ENCODE measurements around the gene ISOC2.
A peak's percentile ranks its signal among the peaks of the same experiment; 100 is the strongest.

DNA sequence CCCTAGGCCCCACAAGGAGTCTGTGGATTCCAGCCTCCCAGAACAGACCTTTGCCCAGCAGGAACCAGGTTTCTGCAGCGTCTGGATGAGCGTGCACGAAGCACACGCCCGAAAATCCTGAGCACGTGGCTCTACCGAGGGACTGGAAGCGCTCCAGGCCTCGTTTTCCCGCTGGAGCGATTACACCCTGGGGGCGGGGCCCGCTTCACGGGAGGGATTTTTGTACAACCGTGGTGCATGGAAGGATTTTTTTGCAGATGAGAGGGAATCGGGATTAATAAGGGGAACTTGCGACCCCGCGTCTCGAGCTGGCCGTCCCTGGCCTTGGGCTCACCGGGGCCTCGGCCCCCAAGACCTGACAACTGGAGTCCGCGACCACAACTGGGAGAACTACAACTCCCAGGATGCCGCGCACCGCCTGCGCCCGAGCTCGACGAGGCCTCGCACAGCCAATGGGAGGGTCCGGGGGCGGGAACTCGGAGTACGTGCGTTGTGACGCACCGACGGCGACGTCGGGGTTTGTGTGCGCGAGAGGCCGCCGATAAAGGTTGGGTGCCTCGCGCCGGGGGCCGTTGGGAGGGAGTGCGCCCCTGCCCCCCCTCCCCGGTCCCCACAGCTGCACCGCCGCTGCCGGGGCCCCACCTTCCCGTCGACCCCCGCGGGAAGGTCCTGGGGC, 14.8 kb upstream of the ISOC2 start, which contains the start of gene ZNF628:
- TF ChIP-seq, protein P1, sequence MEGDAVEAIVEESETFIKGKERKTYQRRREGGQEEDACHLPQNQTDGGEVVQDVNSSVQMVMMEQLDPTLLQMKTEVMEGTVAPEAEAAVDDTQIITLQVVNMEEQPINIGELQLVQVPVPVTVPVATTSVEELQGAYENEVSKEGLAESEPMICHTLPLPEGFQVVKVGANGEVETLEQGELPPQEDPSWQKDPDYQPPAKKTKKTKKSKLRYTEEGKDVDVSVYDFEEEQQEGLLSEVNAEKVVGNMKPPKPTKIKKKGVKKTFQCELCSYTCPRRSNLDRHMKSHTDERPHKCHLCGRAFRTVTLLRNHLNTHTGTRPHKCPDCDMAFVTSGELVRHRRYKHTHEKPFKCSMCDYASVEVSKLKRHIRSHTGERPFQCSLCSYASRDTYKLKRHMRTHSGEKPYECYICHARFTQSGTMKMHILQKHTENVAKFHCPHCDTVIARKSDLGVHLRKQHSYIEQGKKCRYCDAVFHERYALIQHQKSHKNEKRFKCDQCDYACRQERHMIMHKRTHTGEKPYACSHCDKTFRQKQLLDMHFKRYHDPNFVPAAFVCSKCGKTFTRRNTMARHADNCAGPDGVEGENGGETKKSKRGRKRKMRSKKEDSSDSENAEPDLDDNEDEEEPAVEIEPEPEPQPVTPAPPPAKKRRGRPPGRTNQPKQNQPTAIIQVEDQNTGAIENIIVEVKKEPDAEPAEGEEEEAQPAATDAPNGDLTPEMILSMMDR (IDR thresholded peaks at IDR 0.05; ENCODE audit: low read depth, low read length, missing input control) = no peak
- TF ChIP-seq, protein P2, sequence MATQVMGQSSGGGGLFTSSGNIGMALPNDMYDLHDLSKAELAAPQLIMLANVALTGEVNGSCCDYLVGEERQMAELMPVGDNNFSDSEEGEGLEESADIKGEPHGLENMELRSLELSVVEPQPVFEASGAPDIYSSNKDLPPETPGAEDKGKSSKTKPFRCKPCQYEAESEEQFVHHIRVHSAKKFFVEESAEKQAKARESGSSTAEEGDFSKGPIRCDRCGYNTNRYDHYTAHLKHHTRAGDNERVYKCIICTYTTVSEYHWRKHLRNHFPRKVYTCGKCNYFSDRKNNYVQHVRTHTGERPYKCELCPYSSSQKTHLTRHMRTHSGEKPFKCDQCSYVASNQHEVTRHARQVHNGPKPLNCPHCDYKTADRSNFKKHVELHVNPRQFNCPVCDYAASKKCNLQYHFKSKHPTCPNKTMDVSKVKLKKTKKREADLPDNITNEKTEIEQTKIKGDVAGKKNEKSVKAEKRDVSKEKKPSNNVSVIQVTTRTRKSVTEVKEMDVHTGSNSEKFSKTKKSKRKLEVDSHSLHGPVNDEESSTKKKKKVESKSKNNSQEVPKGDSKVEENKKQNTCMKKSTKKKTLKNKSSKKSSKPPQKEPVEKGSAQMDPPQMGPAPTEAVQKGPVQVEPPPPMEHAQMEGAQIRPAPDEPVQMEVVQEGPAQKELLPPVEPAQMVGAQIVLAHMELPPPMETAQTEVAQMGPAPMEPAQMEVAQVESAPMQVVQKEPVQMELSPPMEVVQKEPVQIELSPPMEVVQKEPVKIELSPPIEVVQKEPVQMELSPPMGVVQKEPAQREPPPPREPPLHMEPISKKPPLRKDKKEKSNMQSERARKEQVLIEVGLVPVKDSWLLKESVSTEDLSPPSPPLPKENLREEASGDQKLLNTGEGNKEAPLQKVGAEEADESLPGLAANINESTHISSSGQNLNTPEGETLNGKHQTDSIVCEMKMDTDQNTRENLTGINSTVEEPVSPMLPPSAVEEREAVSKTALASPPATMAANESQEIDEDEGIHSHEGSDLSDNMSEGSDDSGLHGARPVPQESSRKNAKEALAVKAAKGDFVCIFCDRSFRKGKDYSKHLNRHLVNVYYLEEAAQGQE (IDR thresholded peaks at IDR 0.05) = no peak
- TF ChIP-seq EGR1 (IDR thresholded peaks at IDR 0.05; ENCODE audit: low read depth in 2 of 2) (no peak), JUND (IDR thresholded peaks at IDR 0.05) (no peak), YY1 (IDR thresholded peaks at IDR 0.05) (peak; percentile 55), RAD21 (IDR thresholded peaks at IDR 0.05) (no peak), TAF1 (conservative IDR thresholded peaks at IDR 0.05) (no peak), FOXA1 (IDR thresholded peaks at IDR 0.05) (no peak), SP1 (IDR thresholded peaks at IDR 0.05) (peak; percentile 61), RXRA (IDR thresholded peaks at IDR 0.05) (peak; percentile 4 to 10), NR2F2 (IDR thresholded peaks at IDR 0.05) (no peak)
- TF ChIP-seq, protein P3, sequence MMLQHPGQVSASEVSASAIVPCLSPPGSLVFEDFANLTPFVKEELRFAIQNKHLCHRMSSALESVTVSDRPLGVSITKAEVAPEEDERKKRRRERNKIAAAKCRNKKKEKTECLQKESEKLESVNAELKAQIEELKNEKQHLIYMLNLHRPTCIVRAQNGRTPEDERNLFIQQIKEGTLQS (IDR thresholded peaks at IDR 0.05) = no peak
- TF ChIP-seq, protein P4, sequence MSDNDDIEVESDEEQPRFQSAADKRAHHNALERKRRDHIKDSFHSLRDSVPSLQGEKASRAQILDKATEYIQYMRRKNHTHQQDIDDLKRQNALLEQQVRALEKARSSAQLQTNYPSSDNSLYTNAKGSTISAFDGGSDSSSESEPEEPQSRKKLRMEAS (IDR thresholded peaks at IDR 0.05) = peak; percentile 95
